GM23338 (cell line): ENCODE data around the gene RAB30. TPM values are rescaled to one million over a fixed set of nuclear protein-coding genes. Genes with fewer than 3 reads are reported as not detected.

ENCODE experiments used
- ATAC-seq: fragments of 200-7000 bp; cut with Tn5 transposase; 3 replicates; pipeline ENCODE4 v1.9.1; 2020
- DNase-seq: peaks from one replicate; pipeline ENCODE4 v3.0.0-alpha.2; 2015; ENCODE audit warnings: low spot score
- H2AFZ ChIP-seq: fragments of 200-600 bp; sonication (generic); 2 replicates; pipeline ENCODE4 v1.8.0; 2016; ENCODE audit warnings: antibody characterized with exemption, mild to moderate bottlenecking, moderate library complexity
- H3F3A ChIP-seq: fragments of 200-600 bp; sonication (generic); replicated peaks from 2 replicates; pipeline ENCODE4 v1.8.0; 2017; ENCODE audit warnings: antibody characterized with exemption, mixed run types, low read depth
- H3K27ac ChIP-seq: fragments of 200-600 bp; sonication (generic); 2 replicates; pipeline ENCODE4 v1.6.1; 2016; ENCODE audit warnings: low read depth
- H3K27me3 ChIP-seq: fragments of 200-600 bp; sonication (generic); 2 replicates; pipeline ENCODE4 v1.8.0; 2016; ENCODE audit warnings: mild to moderate bottlenecking, mixed run types, moderate library complexity; ENCODE audit not compliant: insufficient read depth
- H3K36me3 ChIP-seq: fragments of 200-600 bp; sonication (generic); 2 replicates; pipeline ENCODE4 v1.8.0; 2016; ENCODE audit warnings: mild to moderate bottlenecking; ENCODE audit not compliant: insufficient read depth
- H3K4me1 ChIP-seq: fragments of 200-600 bp; sonication (generic); 2 replicates; pipeline ENCODE4 v1.8.0; 2016; ENCODE audit warnings: mild to moderate bottlenecking, moderate library complexity; ENCODE audit not compliant: insufficient read depth
- H3K4me2 ChIP-seq: fragments of 200-600 bp; sonication (generic); 2 replicates; pipeline ENCODE4 v1.7.1; 2017; ENCODE audit warnings: mixed run types
- H3K4me3 ChIP-seq: fragments of 200-600 bp; sonication (generic); 2 replicates; pipeline ENCODE4 v1.6.1; 2016; ENCODE audit warnings: mixed run types
- H3K79me2 ChIP-seq: fragments of 200-600 bp; sonication (generic); replicated peaks from 2 replicates; pipeline ENCODE4 v1.8.0; 2017; ENCODE audit warnings: mild to moderate bottlenecking; ENCODE audit not compliant: insufficient read depth
- H3K9me2 ChIP-seq: fragments of 200-600 bp; sonication (generic); 2 replicates; pipeline ENCODE4 v1.8.0; 2017; ENCODE audit not compliant: insufficient read depth
- H4K20me1 ChIP-seq: fragments of 200-600 bp; sonication (generic); replicated peaks from 2 replicates; pipeline ENCODE4 v1.8.0; 2017; ENCODE audit warnings: mild to moderate bottlenecking; ENCODE audit not compliant: insufficient read depth
- H3K27ac Mint-ChIP-seq: 2 replicates; pipeline ENCODE4 v1.8.0; 2020; ENCODE audit warnings: inconsistent platforms, mild to moderate bottlenecking, moderate library complexity, mixed read lengths
- H3K27me3 Mint-ChIP-seq: 3 replicates; pipeline ENCODE4 v1.8.0; 2022; ENCODE audit warnings: low read depth, mild to moderate bottlenecking, moderate library complexity, mixed read lengths, inconsistent platforms; ENCODE audit not compliant: insufficient read depth, poor library complexity
- H3K36me3 Mint-ChIP-seq: 3 replicates; pipeline ENCODE4 v1.8.0; 2021; ENCODE audit warnings: low read depth, mild to moderate bottlenecking, inconsistent platforms, moderate library complexity, mixed read lengths
- H3K4me1 Mint-ChIP-seq: 3 replicates; pipeline ENCODE4 v1.8.0; 2020; ENCODE audit warnings: mild to moderate bottlenecking, inconsistent platforms, mixed read lengths
- H3K4me3 Mint-ChIP-seq: 3 replicates; pipeline ENCODE4 v1.8.0; 2021; ENCODE audit warnings: moderate library complexity, mild to moderate bottlenecking, inconsistent platforms, mixed read lengths
- H3K9me3 Mint-ChIP-seq: 3 replicates; pipeline ENCODE4 v1.8.0; 2020; ENCODE audit warnings: moderate library complexity, mild to moderate bottlenecking, inconsistent platforms, mixed read lengths
- NANOG ChIP-seq: IDR thresholded peaks from 2 replicates; pipeline ENCODE4 v1.6.1; 2016; ENCODE audit warnings: antibody characterized with exemption, borderline replicate concordance
- REST ChIP-seq: IDR thresholded peaks from one replicate; pipeline ENCODE4 v1.6.1; 2018; ENCODE audit warnings: antibody characterized with exemption; ENCODE audit not compliant: unreplicated experiment
- ZNF331 ChIP-seq: fragments of 250-450 bp; sonication (Bioruptor Pico); IDR thresholded peaks from 2 replicates; pipeline ENCODE4 v1.5.0; 2020; ENCODE audit warnings: low read depth, mild to moderate bottlenecking, moderate library complexity
- ZNF462 ChIP-seq: fragments of 250-450 bp; sonication (Bioruptor Pico); IDR thresholded peaks from 2 replicates; pipeline ENCODE4 v1.5.0; 2020; ENCODE audit warnings: mild to moderate bottlenecking, moderate library complexity
- polyA plus RNA-seq: library from polyadenylated mRNA; unstranded; fragments of >200 nt; fragmentation: Nextera tagmentation; extraction: Ambion mirVana; gene quantifications from 2 replicates; pipeline ENCODE4 v1.2.1, GENCODE V29; 2016
- total RNA-seq: library from RNA; depleted of rRNA; stranded (reverse); fragments of >200 nt; shearing (Covaris generic); gene quantifications from 2 replicates; pipeline ENCODE4 v1.2.3, GENCODE V29; 2014

Gene RAB30
- total and polyA plus RNA-seq, 2 experiments from 2014 or later = 3.3 to 6.6 TPM

DNA sequence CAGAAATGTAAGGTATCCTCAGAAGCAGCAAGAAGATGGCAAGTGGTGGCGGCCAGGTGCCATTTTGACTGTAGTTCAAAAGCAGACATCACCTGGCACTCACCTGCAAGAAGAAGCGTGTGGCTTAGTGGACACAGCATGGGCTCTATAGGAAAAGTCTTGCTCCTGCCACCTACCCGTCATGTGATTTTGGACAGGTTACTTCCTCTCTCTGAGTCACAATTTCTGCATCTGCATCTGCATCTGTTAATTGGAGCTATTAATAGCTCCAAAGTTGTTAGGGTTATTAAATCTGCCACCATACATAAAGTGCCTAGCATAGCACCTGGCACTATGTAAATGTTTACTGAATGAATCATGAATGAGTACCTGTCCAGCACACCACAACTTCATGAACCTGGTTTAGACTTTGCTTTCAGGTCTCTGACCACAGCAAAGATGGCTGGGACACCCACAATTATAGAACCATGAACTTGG is 16.8 kb downstream of the RAB30 start (continued):
- no peak for TF ChIP-seq REST
- TF ChIP-seq NANOG = no peak
- TF ChIP-seq ZNF331 (CRISPR knock-in tag) = no peak

DNA sequence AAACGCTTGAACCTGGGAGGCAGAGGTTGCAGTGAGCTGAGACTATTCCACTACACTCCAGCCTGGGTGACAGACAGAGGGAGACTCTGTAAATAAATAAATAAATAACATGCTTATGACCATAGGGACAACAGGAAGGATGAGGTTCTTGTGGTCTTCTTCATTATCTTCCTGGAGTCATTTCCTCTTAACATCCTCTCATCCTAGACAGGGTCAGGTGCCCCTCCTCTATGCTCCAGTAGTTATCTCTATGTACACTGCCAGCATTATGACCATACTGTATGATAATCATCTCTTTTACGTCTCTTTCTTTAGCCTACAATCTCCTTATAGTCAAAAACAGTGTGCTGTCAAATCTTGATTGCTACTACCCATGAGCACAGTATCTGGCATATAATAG is 17.7 kb downstream of the RAB30 start:
- H2AFZ ChIP-seq = no peak overlapping the region
- Mint-ChIP-seq H3K9me3 (no peaks in the 10 kb centered on the region), H3K4me3 (no peak overlapping the region), H3K36me3 (no peaks in the 10 kb centered on the region), H3K27me3 (no peaks in the 10 kb centered on the region), H3K4me1 (peaks cover 8% of the 10 kb centered on the region), H3K27ac (no peak overlapping the region)
- ATAC-seq (no peak), DNase-seq (no peak)
- H3K36me3 ChIP-seq = no peaks in the 10 kb centered on the region
- no peaks in the 10 kb centered on the region for H3K27me3 ChIP-seq
- peaks cover 8% of the 10 kb centered on the region; the same call in 1 of the 2 replicates for H3K4me1 ChIP-seq
- H3F3A ChIP-seq = no peaks in the 10 kb centered on the region
- H3K4me3 ChIP-seq = no peak overlapping the region
- no peak overlapping the region for H3K27ac ChIP-seq
- no peaks in the 10 kb centered on the region for H3K9me2 ChIP-seq
- TF ChIP-seq ZNF462 (CRISPR knock-in tag) = no peak
- H3K79me2 ChIP-seq = no peaks in the 10 kb centered on the region; the same call in 1 of the 2 replicates
- no peak overlapping the region for H3K4me2 ChIP-seq
- H4K20me1 ChIP-seq = no peaks in the 10 kb centered on the region
